HFFc6 (cell line): ENCODE measurements around the gene PTPRN2. TPM values are rescaled to one million over a fixed set of nuclear protein-coding genes. Genes with fewer than 3 reads are reported as not detected.
"Not testable (repeated sequence)": the region's sequence is repeated elsewhere in the genome, so short reads cannot be mapped to it uniquely, and the experiment has no call there.

Experiments
- DNase-seq: peaks from one replicate; pipeline ENCODE4 v3.0.0-alpha.2; 2018
- H3K27ac Mint-ChIP-seq: 2 replicates; pipeline ENCODE4 v1.8.0; 2020; ENCODE audit warnings: mild to moderate bottlenecking, mixed read lengths
- H3K27me3 Mint-ChIP-seq: 2 replicates; pipeline ENCODE4 v1.8.0; 2021; ENCODE audit warnings: mild to moderate bottlenecking, moderate library complexity, mixed read lengths; ENCODE audit not compliant: insufficient read depth
- H3K36me3 Mint-ChIP-seq: 2 replicates; pipeline ENCODE4 v1.8.0; 2021; ENCODE audit warnings: low read depth, mixed read lengths
- H3K4me1 Mint-ChIP-seq: 2 replicates; pipeline ENCODE4 v1.8.0; 2020; ENCODE audit warnings: low read depth, mixed read lengths
- H3K4me3 Mint-ChIP-seq: 2 replicates; pipeline ENCODE4 v1.8.0; 2020; ENCODE audit warnings: mild to moderate bottlenecking, moderate library complexity, mixed read lengths
- H3K9me3 Mint-ChIP-seq: 2 replicates; pipeline ENCODE4 v1.8.0; 2020; ENCODE audit warnings: mild to moderate bottlenecking, mixed read lengths
- CTCF ChIP-seq: fragments of 200-600 bp; sonication (generic); IDR thresholded peaks from 2 replicates; pipeline ENCODE4 v1.5.0; 2021; ENCODE audit warnings: antibody characterized with exemption, mild to moderate bottlenecking
- total RNA-seq, 6 experiments: library from RNA; stranded (reverse); fragmentation: NEBNext Ultra II Directional; extraction: Animal tissue kit (Norgen Biotek cat#: 25700); gene quantifications; 2 replicates in 1 of 6; 3 replicates in 5 of 6; pipeline ENCODE4 v1.2.3, GENCODE V29; 2021

The PTPRN2 gene
- total RNA-seq, 6 experiments from 2014 or later: 0.05 to 0.27 (median 0.23) TPM

- H3K9me3 Mint-ChIP-seq: peaks cover 21% of the 10 kb centered on the region
- H3K27ac Mint-ChIP-seq: no peak overlapping the region
- no peak for TF ChIP-seq CTCF
- no peaks in the 10 kb centered on the region for H3K36me3 Mint-ChIP-seq
- H3K27me3 Mint-ChIP-seq: peaks cover 6% of the 10 kb centered on the region
- no peak for DNase-seq
- H3K4me1 Mint-ChIP-seq: no peaks in the 10 kb centered on the region
- no peak overlapping the region for H3K4me3 Mint-ChIP-seq
These were observed 884.0 kb downstream of the PTPRN2 start for GRCh38 chr7:157703534-157704195.

DNA sequence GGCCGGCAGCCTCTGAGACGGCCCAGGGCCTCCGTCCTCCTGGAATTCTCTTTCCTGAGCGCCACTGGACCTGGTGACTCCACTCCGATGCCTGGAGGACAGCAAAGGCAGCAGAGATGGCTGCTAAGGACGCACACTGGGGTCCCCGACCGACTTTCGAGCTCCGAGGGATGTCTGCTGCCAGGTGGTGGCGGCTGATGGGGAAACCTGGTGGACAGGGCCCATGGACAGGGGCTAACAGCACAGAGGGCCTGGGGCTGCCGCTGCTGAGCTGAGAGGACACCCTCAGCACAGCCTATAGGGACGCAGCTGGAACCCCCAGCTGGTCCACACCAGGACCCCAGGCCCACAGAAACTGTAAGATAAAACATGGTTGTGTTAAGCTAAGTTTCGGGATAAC, 884.5 kb downstream of the PTPRN2 start:
- Mint-ChIP-seq H3K27me3 (peaks cover 6% of the 10 kb centered on the region), H3K36me3 (no peaks in the 10 kb centered on the region), H3K4me1 (no peaks in the 10 kb centered on the region), H3K4me3 (no peak overlapping the region), H3K27ac (no peak overlapping the region), H3K9me3 (peaks cover 20% of the 10 kb centered on the region)
- no peak for TF ChIP-seq CTCF
- DNase-seq: no peak

DNA sequence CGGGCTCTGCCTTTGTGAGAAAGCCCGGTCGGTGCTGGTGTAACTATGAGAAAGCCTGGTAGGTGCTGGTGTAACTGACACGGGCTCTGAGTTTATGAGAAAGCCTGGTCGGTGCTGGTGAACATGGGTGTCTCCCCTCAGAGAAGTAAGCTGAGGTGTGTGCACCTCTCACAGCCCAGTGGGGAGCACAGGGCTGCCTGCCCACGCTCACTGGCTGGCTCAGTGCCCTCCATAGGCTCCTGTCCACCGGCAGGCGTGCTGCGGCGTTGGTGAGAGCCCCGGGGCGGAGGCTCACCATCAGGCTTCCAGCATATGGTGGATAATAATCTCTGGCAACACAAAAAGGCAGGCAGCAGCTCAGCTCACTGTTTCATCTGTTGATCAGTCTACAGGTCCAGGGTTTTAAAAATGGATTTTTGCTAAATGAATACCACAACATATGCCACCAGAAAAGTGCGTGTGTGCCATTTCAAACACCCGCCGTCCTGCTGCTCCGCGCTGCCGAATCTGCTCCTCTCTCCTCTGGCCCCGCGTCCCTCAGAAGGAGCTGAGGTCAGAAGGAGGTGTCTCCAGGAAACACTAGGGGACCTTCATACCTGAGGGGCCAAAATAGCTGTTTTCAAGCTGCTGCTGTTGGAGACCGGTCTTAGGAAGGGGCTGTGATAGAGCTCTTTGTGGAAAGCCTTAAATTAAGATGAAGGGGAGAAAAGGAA, 885.2 kb downstream of the PTPRN2 start:
- Mint-ChIP-seq H3K36me3 (no peaks in the 10 kb centered on the region), H3K9me3 (peaks cover 20% of the 10 kb centered on the region), H3K4me3 (no peak overlapping the region), H3K27me3 (peaks cover 6% of the 10 kb centered on the region), H3K4me1 (no peaks in the 10 kb centered on the region), H3K27ac (no peak overlapping the region)
- TF ChIP-seq CTCF: no peak
- DNase-seq: no peak

DNA sequence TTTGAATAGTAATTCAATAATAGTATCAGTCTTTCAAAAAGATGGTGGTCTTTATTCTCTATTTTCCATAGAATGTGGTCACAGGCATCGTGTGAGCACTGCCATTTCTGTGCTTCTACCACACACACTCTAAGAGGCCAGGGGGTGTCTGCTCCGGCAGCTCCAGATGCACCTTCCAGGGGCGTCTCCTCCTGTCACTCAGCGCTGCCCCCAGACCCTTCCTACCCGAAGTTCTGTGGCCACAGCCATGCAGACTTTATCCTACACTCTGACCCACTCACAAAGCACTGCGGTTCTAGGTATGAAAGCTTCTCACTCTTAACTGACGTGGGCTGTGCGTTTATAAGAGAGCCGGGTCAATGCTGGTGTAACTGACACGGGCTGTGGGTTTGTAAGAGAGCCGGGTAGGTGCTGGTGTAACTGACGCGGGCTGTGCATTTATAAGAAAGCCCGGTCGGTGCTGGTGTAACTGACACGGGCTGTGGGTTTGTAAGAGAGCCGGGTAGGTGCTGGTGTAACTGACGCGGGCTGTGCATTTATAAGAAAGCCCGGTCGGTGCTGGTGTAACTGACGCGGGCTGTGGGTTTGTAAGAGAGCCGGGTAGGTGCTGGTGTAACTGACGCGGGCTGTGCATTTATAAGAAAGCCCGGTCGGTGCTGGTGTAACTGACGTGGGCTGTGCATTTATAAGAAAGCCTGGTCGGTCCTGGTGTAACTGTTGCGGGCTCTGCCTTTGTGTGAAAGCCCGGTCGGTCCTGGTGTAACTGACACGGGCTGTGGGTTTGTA, 886.0 kb downstream of the PTPRN2 start:
- H3K36me3 Mint-ChIP-seq, H3K27ac Mint-ChIP-seq, H3K4me3 Mint-ChIP-seq, DNase-seq, H3K4me1 Mint-ChIP-seq, H3K27me3 Mint-ChIP-seq: not testable (repeated sequence)
- peaks cover 20% of the 10 kb centered on the region for H3K9me3 Mint-ChIP-seq

DNA sequence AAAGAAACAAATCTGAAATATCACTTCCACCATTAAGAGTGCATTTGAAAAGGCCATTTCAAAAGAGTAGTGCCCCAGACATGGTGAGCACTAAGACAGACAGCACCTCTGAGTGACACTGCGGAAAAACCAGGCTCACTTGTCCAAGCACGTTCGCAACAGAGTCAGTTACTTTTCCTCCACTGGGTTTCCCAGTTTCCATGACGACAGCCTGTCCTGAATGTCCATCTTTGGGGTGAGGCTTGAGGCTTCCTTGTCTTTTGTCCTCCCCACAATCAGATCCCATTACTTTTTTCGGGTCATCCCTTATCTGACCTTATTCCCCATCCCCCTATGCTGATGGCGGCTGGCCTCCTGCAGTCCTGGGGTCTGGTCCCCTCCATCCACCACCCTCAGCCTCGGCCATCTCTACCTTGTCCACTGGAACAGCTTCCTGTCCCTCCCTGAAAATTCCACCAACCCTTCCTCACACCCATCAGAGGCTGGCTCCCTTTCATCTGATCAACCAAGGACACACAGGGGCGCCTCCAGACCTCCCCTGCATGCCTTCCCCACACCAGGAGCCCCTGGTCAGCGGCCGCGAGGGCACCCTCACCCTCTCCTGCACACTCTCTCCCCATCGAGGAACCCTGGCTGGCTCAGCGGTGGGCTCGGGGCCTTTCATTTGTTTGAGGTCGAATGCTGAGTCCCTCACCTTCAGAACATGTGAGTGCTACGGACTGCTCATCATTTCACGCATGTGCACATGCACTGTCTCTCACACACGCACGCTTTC, 887.2 kb downstream of the PTPRN2 start:
- DNase-seq: no peak
- Mint-ChIP-seq H3K27ac (no peak overlapping the region), H3K9me3 (peaks cover 12% of the 10 kb centered on the region), H3K36me3 (no peaks in the 10 kb centered on the region), H3K4me1 (no peaks in the 10 kb centered on the region), H3K4me3 (no peak overlapping the region), H3K27me3 (peaks cover 6% of the 10 kb centered on the region)
- TF ChIP-seq CTCF: no peak
